NCI-H146 (cell line): ENCODE measurements around the gene IFNG.
"Not testable (repeated sequence)": the region's sequence is repeated elsewhere in the genome, so short reads cannot be mapped to it uniquely, and the experiment has no call there.

Source experiments
- DNase-seq: peaks from one replicate; lab custom pipeline; 2025; lab: John Stamatoyannopoulos, UW

The IFNG gene

GRCh38 chr12:68159681-68160304, at the start of gene IFNG:
IFNG (minus strand) TSS chr12:68159740; CDS start chr12:68159615, 125 bp downstream.
- DNase-seq: no peak

- not testable (repeated sequence) for DNase-seq
Observed at GRCh38 chr12:68209048-68209728, 49.6 kb upstream of the IFNG start.

DNA sequence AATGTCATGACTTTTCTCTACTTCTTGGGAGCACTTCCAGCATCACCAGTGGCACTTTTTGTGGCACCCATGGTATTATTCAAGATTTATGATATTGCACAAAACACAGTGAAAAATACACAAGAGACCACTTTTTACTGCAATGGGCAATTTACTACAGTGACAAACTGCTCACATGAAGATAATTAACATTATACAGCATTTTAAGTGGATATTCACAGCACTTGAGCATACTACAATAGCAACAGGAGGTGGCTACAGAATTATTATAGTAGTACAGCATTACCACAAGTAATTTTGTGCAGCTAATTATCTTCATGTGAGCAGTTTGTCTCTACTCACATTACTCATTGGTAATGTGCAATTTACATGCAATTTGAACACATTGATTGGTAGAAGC, 47.7 kb upstream of the IFNG start:
- peak; percentile 4 for DNase-seq

DNA sequence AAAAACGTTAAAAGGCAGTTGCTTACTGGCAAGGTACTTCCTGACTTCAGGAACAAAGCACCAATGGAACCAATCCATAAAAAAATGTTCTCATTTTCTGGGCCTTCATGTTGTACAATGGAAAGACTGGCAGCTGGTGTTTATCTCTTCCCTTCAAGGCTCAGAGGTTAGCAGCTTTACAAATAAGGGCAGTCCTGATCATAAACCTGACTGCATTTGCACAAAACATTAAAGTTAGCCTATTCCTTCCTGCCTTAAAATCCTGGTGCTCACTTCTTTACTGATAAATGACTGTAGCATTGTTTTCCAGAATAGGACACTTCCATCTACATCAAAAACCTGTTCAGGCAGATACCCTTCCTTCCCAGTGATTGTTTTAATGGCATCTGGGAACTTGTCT, 46.9 kb upstream of the IFNG start:
- DNase-seq: peak; percentile 11

DNA sequence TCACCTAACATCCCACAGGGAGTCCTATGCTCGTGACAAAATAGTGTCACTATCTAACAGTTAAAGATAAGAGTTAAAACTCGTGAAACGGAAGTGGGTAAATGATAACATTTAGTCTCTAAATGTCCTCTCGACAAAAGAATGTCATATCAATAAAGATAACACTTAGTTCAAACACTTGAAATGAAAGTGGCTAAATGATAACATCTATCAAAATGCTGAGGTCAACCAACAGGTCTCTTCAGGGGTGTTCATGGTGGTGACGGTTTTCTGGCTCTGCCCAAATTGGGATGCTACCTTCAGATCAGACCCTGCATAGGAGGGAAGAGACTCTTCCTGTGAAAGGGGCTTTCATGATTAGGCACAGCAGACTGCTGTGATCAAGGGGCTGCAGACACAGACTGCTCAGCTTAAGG, 43.9 kb upstream of the IFNG start:
- no peak for DNase-seq

- no peak for DNase-seq
Observed at GRCh38 chr12:68200854-68201253, 41.3 kb upstream of the IFNG start.

DNA sequence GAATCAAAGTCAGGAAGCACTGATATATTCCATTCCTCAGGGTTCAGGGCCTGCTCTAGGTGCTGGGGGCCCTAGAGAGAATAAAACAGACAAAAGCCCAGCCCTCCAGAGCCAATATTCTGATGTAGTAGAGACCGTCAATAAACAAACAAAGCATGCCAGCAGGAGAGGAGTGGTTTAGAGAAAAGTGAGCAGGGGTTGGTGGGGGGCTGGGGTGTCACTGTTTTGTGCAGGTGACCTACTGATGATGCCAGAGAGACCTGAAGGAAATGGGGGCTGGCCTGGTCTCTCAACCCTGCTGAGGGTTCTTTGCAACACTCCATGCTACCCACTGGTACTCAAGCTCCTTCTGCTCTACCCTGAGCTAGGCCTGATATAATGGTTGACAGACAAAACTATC, 39.6 kb upstream of the IFNG start:
- DNase-seq: no peak

GRCh38 chr12:68198507-68199086, 39.1 kb upstream of the IFNG start:
- DNase-seq: no peak

GRCh38 chr12:68190301-68190700, 30.8 kb upstream of the IFNG start:
- no peak for DNase-seq

GRCh38 chr12:68189821-68190242, 30.3 kb upstream of the IFNG start:
- no peak for DNase-seq

GRCh38 chr12:68185598-68185997, 26.1 kb upstream of the IFNG start:
- DNase-seq: no peak

DNA sequence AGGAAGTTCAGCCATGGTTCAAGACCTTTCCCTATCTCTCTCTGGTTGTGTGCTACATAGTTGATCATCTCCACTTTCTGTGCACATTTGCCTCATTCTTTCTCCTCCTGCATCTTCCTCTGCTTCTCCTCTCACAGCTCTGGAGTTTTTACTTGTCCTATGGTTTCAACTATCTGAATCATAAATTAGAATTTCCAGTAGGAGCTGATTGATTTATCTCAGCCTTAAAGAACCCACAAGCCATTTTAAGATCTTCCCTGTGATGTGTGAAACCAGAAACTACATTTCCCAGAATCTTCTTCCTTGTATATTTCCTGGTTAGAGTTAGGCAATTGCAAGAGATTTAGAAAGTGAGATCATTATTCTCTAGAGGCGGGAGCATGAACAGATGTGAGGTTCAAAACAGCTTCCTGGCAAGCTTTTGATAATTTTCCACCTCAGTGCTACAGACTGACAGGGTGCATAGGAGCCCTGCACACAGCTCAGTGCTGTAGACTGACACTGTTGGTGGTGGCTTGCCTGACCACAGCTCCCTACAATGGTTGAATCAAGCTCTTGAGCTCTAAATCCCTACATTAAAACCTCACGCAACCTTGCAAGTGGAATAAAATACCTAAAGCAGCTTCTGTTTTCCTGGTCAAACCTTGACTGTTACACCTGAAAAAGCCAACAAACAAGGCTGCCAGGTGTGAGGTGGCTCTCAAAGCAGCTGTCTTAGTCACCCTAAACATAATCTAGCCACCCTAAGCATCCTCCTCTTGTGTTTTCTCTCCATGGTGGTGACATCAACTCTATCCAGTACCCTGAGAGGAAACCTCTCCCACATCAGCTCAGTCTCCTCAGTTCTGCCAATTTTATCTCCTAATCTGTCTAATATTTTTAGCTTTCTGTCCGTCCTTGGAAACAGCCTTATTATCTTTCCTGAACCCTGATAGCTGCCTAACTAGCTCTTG, 21.5 kb upstream of the IFNG start:
- no peak for DNase-seq

- no peak for DNase-seq
Observed at GRCh38 chr12:68178774-68179439, 19.4 kb upstream of the IFNG start.

DNA sequence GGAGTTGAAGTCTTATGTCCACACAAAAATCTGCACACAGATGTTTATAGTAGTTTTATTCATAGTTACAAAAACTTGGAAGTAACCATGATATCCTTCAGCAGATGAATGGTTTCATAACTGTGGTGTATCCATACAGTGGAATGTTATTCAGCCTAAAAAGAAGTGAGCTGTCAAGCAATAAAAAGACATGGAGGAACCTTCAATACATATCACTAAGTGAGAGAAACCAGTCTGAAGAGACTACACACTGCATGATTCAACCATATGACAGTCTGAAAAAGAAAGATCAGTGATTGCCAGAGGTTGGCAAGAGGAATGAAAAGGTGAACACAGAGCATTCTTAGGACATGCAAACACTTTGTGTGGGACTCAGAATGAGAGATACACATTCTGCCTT, 18.6 kb upstream of the IFNG start:
- no peak for DNase-seq

DNA sequence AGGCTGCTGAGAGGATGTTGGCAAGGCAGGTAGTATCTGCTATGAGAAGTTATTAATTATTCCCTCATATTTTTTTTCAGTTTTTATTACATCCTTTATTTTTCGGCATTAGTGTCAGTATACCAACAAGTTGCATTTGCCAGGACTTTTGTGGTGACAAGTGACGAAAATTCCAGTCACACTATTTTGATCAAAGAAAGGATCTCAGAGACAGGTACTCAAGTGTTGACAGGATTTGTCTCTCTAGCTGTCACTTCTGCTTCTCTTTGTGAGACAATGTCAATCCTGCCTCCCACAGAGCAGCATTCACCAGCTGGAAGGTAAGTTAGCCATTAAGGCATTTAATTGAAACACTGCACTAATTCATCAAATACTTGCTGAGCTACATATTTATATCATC, 18.0 kb upstream of the IFNG start:
- no peak for DNase-seq

GRCh38 chr12:68176257-68176656, 16.7 kb upstream of the IFNG start:
- DNase-seq: no peak

- DNase-seq: no peak
Observed at GRCh38 chr12:68175557-68176061, 16.1 kb upstream of the IFNG start.

- not testable (repeated sequence) for DNase-seq
Observed at GRCh38 chr12:68174761-68175160, 15.2 kb upstream of the IFNG start.

GRCh38 chr12:68173792-68174191, 14.3 kb upstream of the IFNG start:
- DNase-seq: no peak

DNA sequence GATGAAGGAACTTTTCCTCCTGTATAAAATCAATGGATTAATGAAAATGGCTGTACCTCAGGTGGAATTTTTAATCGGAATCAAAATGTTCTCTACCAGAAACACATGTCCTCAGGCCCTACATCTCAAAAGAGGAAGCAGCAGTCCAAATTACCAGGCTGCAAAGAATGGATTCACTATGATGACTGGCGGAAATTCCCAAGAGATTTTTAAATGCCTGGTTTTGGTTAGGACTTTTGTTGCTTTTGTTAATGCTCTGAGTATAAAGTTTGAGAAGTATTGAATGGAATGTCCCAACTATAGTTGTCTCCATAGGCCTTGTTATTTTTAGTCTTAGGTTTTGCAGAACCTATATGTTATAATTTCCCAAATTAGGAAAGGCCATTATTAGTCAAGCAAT, 11.2 kb upstream of the IFNG start:
- DNase-seq: no peak

- DNase-seq: no peak
Observed at GRCh38 chr12:68169213-68169889, 9.8 kb upstream of the IFNG start.
